DND-41 (cell line): Measurements from ENCODE around the gene DCAF4.

Experiments
- ATAC-seq: fragments of 200-7000 bp; cut with Tn5 transposase; 3 replicates; pipeline ENCODE4 v1.9.1; 2021; ENCODE audit warnings: low read depth; ENCODE audit not compliant: insufficient read depth
- DNase-seq: peaks from one replicate; pipeline ENCODE4 v3.0.0-alpha.2; 2020
- H2AFZ ChIP-seq: 2 replicates; pipeline ENCODE4 v1.6.0; 2012; ENCODE audit warnings: low read depth, low read length
- H3K27ac ChIP-seq: 2 replicates; pipeline ENCODE4 v1.5.1; 2012; ENCODE audit warnings: low read length, inconsistent platforms
- H3K27me3 ChIP-seq: fragments of 200-600 bp; sonication (generic); 2 replicates; pipeline ENCODE4 v1.6.0; 2012; ENCODE audit warnings: low read length, mild to moderate bottlenecking, inconsistent platforms; ENCODE audit not compliant: insufficient read depth, poor library complexity
- H3K36me3 ChIP-seq: 2 replicates; pipeline ENCODE4 v1.5.1; 2012; ENCODE audit warnings: low read length, inconsistent platforms; ENCODE audit not compliant: insufficient read depth
- H3K4me1 ChIP-seq: 2 replicates; pipeline ENCODE4 v1.5.1; 2012; ENCODE audit warnings: mild to moderate bottlenecking, low read length; ENCODE audit not compliant: insufficient read depth
- H3K4me2 ChIP-seq: 2 replicates; pipeline ENCODE4 v1.6.0; 2012; ENCODE audit warnings: mild to moderate bottlenecking, moderate library complexity, low read length, inconsistent platforms; ENCODE audit not compliant: insufficient read depth
- H3K4me3 ChIP-seq, 2 experiments: fragments of 200-600 bp in 1 of 2; shearing (Covaris generic) in 1 of 2; 2 replicates each; pipeline ENCODE4 v1.5.1; 2012 to 2016; ENCODE audit warnings: inconsistent platforms in 2 of 2, low read length in 2 of 2, mild to moderate bottlenecking in 2 of 2, low read depth in 1 of 2, moderate library complexity in 1 of 2
- H3K79me2 ChIP-seq: 2 replicates; pipeline ENCODE4 v1.6.0; 2012; ENCODE audit warnings: low read length, inconsistent platforms; ENCODE audit not compliant: insufficient read depth
- H3K9ac ChIP-seq: 2 replicates; pipeline ENCODE4 v1.6.0; 2012; ENCODE audit warnings: low read depth, mild to moderate bottlenecking, inconsistent platforms, low read length, moderate library complexity
- H3K9me3 ChIP-seq: 2 replicates; pipeline ENCODE4 v1.5.1; 2012; ENCODE audit warnings: low read length, moderate library complexity, mild to moderate bottlenecking, inconsistent platforms; ENCODE audit not compliant: insufficient read depth, severe bottlenecking
- H4K20me1 ChIP-seq: 2 replicates; pipeline ENCODE4 v1.6.0; 2012; ENCODE audit warnings: low read length; ENCODE audit not compliant: insufficient read depth
- EZH2 ChIP-seq: IDR thresholded peaks from 3 replicates; pipeline ENCODE4 v1.6.1; 2012; ENCODE audit warnings: borderline replicate concordance, low read depth, mild to moderate bottlenecking, moderate library complexity, low read length, inconsistent platforms; ENCODE audit not compliant: severe bottlenecking
- TF ChIP-seq, protein P1 (sequence below): IDR thresholded peaks from 2 replicates; pipeline ENCODE4 v1.5.1; 2012; ENCODE audit warnings: borderline replicate concordance, low read length, moderate library complexity, mild to moderate bottlenecking; ENCODE audit not compliant: poor library complexity, severe bottlenecking; ENCODE audit errors: extremely low read depth

The DCAF4 gene

DNA sequence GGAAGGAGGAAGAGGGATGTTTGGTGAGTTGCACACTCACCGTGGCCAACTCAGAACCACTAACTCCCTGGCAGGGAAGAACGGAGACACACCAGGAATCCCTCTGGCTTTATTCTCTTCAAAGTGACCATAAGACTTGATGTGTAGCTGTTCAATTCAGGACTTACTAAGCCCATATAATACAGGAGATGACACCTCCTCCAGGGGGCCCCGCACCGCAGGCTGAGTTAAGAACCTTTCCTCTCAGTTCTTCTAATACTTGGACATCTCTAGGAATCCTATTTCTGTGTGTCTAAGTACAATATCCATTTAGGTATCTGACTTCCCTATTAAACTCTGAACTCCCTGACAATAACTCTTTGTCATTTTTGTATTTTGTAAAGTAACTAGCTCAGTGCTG, 49.5 kb downstream of the DCAF4 start:
- H3K79me2 ChIP-seq, result no peaks in the 10 kb centered on the region
- no peak overlapping the region for H2AFZ ChIP-seq
- H3K4me3 ChIP-seq, result no peak overlapping the region
- H3K4me2 ChIP-seq, result no peak overlapping the region
- no peak overlapping the region for H3K27ac ChIP-seq
- H3K27me3 ChIP-seq, result no peaks in the 10 kb centered on the region
- no peaks in the 10 kb centered on the region for H3K9me3 ChIP-seq
- DNase-seq (no peak), ATAC-seq (no peak)
- H4K20me1 ChIP-seq, result no peaks in the 10 kb centered on the region
- no peaks in the 10 kb centered on the region for H3K4me1 ChIP-seq
- peaks cover 81% of the 10 kb centered on the region for H3K36me3 ChIP-seq
- no peak overlapping the region for H3K9ac ChIP-seq
- TF ChIP-seq EZH2, result no peak
- TF ChIP-seq, protein P1, sequence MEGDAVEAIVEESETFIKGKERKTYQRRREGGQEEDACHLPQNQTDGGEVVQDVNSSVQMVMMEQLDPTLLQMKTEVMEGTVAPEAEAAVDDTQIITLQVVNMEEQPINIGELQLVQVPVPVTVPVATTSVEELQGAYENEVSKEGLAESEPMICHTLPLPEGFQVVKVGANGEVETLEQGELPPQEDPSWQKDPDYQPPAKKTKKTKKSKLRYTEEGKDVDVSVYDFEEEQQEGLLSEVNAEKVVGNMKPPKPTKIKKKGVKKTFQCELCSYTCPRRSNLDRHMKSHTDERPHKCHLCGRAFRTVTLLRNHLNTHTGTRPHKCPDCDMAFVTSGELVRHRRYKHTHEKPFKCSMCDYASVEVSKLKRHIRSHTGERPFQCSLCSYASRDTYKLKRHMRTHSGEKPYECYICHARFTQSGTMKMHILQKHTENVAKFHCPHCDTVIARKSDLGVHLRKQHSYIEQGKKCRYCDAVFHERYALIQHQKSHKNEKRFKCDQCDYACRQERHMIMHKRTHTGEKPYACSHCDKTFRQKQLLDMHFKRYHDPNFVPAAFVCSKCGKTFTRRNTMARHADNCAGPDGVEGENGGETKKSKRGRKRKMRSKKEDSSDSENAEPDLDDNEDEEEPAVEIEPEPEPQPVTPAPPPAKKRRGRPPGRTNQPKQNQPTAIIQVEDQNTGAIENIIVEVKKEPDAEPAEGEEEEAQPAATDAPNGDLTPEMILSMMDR, result peak; percentile 32

DNA sequence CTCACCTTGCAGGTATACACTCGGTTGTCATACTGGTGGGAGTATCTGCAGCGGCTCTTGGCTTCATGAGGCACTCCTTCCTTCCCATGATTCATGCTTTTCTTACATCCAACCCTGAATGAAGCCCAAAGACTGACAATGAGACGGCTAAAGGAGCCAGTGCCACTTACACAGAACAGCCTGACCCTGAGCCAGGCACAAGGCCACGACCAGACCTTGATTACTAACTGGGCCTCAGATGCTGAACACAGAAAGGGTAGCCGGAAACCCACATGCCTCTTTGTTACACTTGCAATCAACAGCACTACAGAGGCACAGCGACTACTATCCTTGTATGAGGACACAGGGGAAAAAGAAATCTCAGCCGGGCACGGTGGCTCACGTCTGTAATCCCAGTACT, 52.6 kb downstream of the DCAF4 start:
- TF ChIP-seq, protein P1, result no peak
- TF ChIP-seq EZH2, result no peak
- Histone ChIP-seq H3K79me2 (no peaks in the 10 kb centered on the region), H2AFZ (no peak overlapping the region), H3K9me3 (no peaks in the 10 kb centered on the region), H3K4me1 (no peaks in the 10 kb centered on the region), H3K27me3 (no peaks in the 10 kb centered on the region), H3K36me3 (peaks cover 75% of the 10 kb centered on the region), H4K20me1 (no peaks in the 10 kb centered on the region), H3K27ac (no peak overlapping the region), H3K9ac (no peak overlapping the region), H3K4me2 (no peak overlapping the region), H3K4me3 (no peak overlapping the region)
- no peak for ATAC-seq
- DNase-seq, result no peak

DNA sequence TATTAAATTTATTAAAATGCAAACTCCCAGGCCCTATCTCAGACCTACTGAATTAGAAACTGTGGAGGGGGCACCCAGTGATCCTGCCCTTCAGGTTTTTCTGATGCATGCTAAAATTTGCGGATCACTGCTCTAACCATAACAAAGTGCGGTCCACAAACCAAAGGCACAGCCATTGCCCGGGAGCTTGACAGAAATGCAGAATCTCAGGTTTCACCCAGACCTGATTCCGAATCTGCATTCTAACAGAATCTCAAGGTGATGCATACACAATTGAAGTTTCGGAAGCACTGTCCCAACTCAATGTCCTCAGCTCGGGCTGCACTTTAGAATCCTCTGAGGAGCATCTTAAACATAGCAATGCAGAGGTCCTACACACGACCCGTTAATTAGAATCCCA, 54.6 kb downstream of the DCAF4 start:
- Histone ChIP-seq H3K79me2 (no peaks in the 10 kb centered on the region), H3K4me2 (no peak overlapping the region), H4K20me1 (no peaks in the 10 kb centered on the region), H3K9me3 (no peaks in the 10 kb centered on the region), H3K27ac (no peak overlapping the region), H3K36me3 (peaks cover 67% of the 10 kb centered on the region), H3K27me3 (no peaks in the 10 kb centered on the region), H3K9ac (no peak overlapping the region), H3K4me3 (no peak overlapping the region), H2AFZ (no peak overlapping the region), H3K4me1 (no peaks in the 10 kb centered on the region)
- no peak for TF ChIP-seq EZH2
- TF ChIP-seq, protein P1, result no peak
- DNase-seq (no peak), ATAC-seq (no peak)

DNA sequence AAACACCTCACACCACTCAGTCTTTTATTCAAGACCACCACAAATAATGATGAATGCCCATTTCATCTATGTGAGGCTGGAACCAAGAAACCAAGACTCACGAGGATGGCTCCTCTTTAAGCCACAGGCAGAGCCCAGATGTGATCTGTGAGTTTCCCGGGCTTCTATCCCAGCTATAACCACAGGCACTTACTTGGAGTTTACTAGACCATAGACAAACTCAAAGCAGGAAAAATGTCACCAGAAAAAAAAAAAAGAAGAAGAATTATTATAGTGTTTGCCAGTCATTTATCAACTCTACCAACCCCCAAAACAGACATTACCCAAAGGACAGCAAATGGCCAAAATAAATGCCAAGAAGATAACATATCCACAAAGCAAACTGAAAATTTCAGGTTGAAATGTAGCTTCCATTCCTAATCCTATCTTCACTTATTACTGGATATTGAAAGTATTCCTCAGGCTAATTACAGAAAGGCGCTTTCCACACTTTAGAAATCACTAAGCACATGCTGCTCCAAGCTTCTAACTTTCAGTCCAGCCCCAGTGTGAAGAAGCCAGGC, 56.0 kb downstream of the DCAF4 start:
- H3K9me3 ChIP-seq, result no peaks in the 10 kb centered on the region
- DNase-seq, result no peak

More for the DNA sequence above, 56.0 kb downstream of the DCAF4 start:
- Histone ChIP-seq H3K36me3 (peaks cover 67% of the 10 kb centered on the region), H3K4me1 (no peaks in the 10 kb centered on the region), H3K4me2 (no peak overlapping the region), H2AFZ (no peak overlapping the region), H3K9ac (no peak overlapping the region), H3K27ac (no peak overlapping the region), H4K20me1 (no peaks in the 10 kb centered on the region), H3K79me2 (no peaks in the 10 kb centered on the region), H3K4me3 (no peak overlapping the region), H3K27me3 (no peaks in the 10 kb centered on the region)
- no peak for TF ChIP-seq EZH2
- TF ChIP-seq, protein P1, result no peak
- ATAC-seq, result no peak
